HepG2 (cell line): ENCODE measurements around the gene LRRC4C. TPM values are rescaled to one million over a fixed set of nuclear protein-coding genes. Genes with fewer than 3 reads are reported as not detected.
A peak's percentile ranks its signal among the peaks of the same experiment; 100 is the strongest.

Experiments
- ATAC-seq: fragments of 200-7000 bp; cut with Tn5 transposase; 3 replicates; pipeline ENCODE4 v1.9.1; 2020; ENCODE audit warnings: mild to moderate bottlenecking, moderate library complexity
- BruUV-seq: library from RNA; stranded (reverse); fragments of 400-500 nt; replicated peaks from 2 replicates; lab custom pipeline; 2021; lab: Mats Ljungman, UMichigan
- CTCF ChIA-PET: fragments of 300-600 bp; formaldehyde crosslinking; extraction: SDS; loops from one replicate; lab custom pipeline; 2021; ENCODE audit warnings: low total read pairs, inconsistent platforms, low intra/inter-chr PET ratio; lab: Yijun Ruan, JAX
- POLR2A ChIA-PET: fragments of 350-600 bp; sonication (Branson Sonifier 250); formaldehyde crosslinking; loops from one replicate; lab custom pipeline; 2020; ENCODE audit warnings: antibody characterized with exemption, inconsistent platforms; lab: Yijun Ruan, JAX
- DNase-seq: peaks from one replicate; pipeline ENCODE4 v3.0.0-alpha.2; 2015; ENCODE audit warnings: low spot score
- FAIRE-seq: peaks from 3 replicates; lab custom pipeline; 2011; peaks lifted over from hg19 to GRCh38; lab: Jason Lieb, UNC
- H2AFZ ChIP-seq: one replicate; pipeline ENCODE4 v1.6.1; 2011; ENCODE audit warnings: low read length, inconsistent platforms
- H3K27ac ChIP-seq: fragments of 300-600 bp; 3 replicates; pipeline ENCODE4 v1.8.0; 2011; ENCODE audit warnings: mixed run types, mild to moderate bottlenecking, mixed read lengths, low read length, inconsistent platforms; ENCODE audit not compliant: insufficient read depth; ENCODE audit errors: extremely low read length
- H3K27me3 ChIP-seq, 2 experiments: fragments of 200-600 bp in 1 of 2; 2 replicates in 1 of 2; 3 replicates in 1 of 2; pipeline versions ENCODE4 v1.6.0 to v1.8.0; 2011; ENCODE audit warnings: low read length in 2 of 2, mild to moderate bottlenecking in 2 of 2, moderate library complexity in 2 of 2, inconsistent platforms in 1 of 2; ENCODE audit not compliant: insufficient read depth in 2 of 2, control insufficient read depth in 1 of 2
- H3K36me3 ChIP-seq, 2 experiments: fragments of 200-600 bp in 1 of 2; replicated peaks in 1 of 2; 2 replicates in 1 of 2; 3 replicates in 1 of 2; pipeline versions ENCODE4 v1.5.1 to v1.8.0; 2011; ENCODE audit warnings: low read length in 2 of 2, inconsistent platforms in 1 of 2; ENCODE audit not compliant: insufficient read depth in 2 of 2, control insufficient read depth in 1 of 2
- H3K4me1 ChIP-seq: 2 replicates; pipeline ENCODE4 v1.5.1; 2012; ENCODE audit warnings: low read length, inconsistent platforms; ENCODE audit not compliant: insufficient read depth
- H3K4me2 ChIP-seq: 2 replicates; pipeline ENCODE4 v1.6.0; 2011; ENCODE audit warnings: low read depth, low read length, inconsistent platforms
- H3K4me3 ChIP-seq, 3 experiments: fragments of 200-600 bp in 1 of 3; sonication (generic), shearing (Covaris generic) in 1 of 3; replicated peaks in 1 of 3; 2 replicates each; pipeline ENCODE4 v1.5.1; 2011 to 2016; ENCODE audit warnings: low read length in 3 of 3, inconsistent platforms in 2 of 3, low read depth in 2 of 3, mild to moderate bottlenecking in 2 of 3, control low read depth in 1 of 3, mixed read lengths in 1 of 3; ENCODE audit not compliant: insufficient read depth in 1 of 3
- H3K79me2 ChIP-seq: one replicate; pipeline ENCODE4 v1.6.1; 2011; ENCODE audit warnings: low read length, inconsistent platforms; ENCODE audit not compliant: insufficient read depth
- H3K9ac ChIP-seq: 2 replicates; pipeline ENCODE4 v1.6.0; 2011; ENCODE audit warnings: mild to moderate bottlenecking, low read depth, low read length, inconsistent platforms; ENCODE audit not compliant: insufficient read depth
- H3K9me3 ChIP-seq: 2 replicates; pipeline ENCODE4 v1.5.1; 2012; ENCODE audit warnings: mild to moderate bottlenecking, low read length
- H4K20me1 ChIP-seq: 2 replicates; pipeline ENCODE4 v1.6.0; 2011; ENCODE audit warnings: inconsistent platforms, mild to moderate bottlenecking, low read length, moderate library complexity; ENCODE audit not compliant: insufficient read depth
- DR1 ChIP-seq: sonication (generic); formaldehyde crosslinking; IDR thresholded peaks from 2 replicates; pipeline ENCODE4 v1.8.0; 2021; ENCODE audit warnings: mild to moderate bottlenecking, missing genetic modification reagents, inconsistent platforms
- JARID2 ChIP-seq: sonication (generic); formaldehyde crosslinking; IDR thresholded peaks from 2 replicates; pipeline ENCODE4 v1.8.1; 2023; ENCODE audit warnings: missing genetic modification reagents, inconsistent platforms; ENCODE audit not compliant: insufficient replicate concordance
- PHF8 ChIP-seq: sonication (generic); formaldehyde crosslinking; IDR thresholded peaks from 2 replicates; pipeline ENCODE4 v1.5.0; 2020; ENCODE audit warnings: missing genetic modification reagents
- POLR2AphosphoS2 ChIP-seq: IDR thresholded peaks from 2 replicates; pipeline ENCODE4 v1.6.1; 2011; ENCODE audit warnings: low read depth, low read length, improper control_type of control experiment
- SAP130 ChIP-seq: IDR thresholded peaks from 2 replicates; pipeline ENCODE4 v1.6.1; 2016; ENCODE audit warnings: low read depth
- SOX5 ChIP-seq: IDR thresholded peaks from 2 replicates; pipeline ENCODE4 v1.6.1; 2016; ENCODE audit warnings: borderline replicate concordance
- TEAD2 ChIP-seq: sonication (generic); formaldehyde crosslinking; IDR thresholded peaks from 2 replicates; pipeline ENCODE4 v1.9.0; 2021; ENCODE audit warnings: missing genetic modification reagents
- ZFP1 ChIP-seq: IDR thresholded peaks from 2 replicates; pipeline ENCODE4 v1.6.1; 2016
- ZNF121 ChIP-seq: sonication (generic); formaldehyde crosslinking; IDR thresholded peaks from 2 replicates; pipeline ENCODE4 v1.5.0; 2020; ENCODE audit warnings: mild to moderate bottlenecking, missing genetic modification reagents
- WGBS: methylation state at CpG from one replicate; pipeline ENCODE4 v1.1.6; 2017; ENCODE audit warnings: low lambda C conversion rate; 5-methylcytosine and 5-hydroxymethylcytosine counted together
- in situ Hi-C: cut with HindIII; loops from 2 replicates; pipeline ENCODE4 v1.10.0; 2017; ENCODE audit warnings: low pct_unique_long_range_greater_than_20kb; ENCODE audit not compliant: extremely low pct_ligation_motif_present
- intact Hi-C: fragments of 100-400 bp; cut with micrococcal nuclease; formaldehyde crosslinking; loops from one replicate; pipeline ENCODE4 v1.10.0; 2022; ENCODE audit not compliant: unreplicated experiment
- polyA plus RNA-seq, 8 experiments: library from polyadenylated mRNA; depleted of rRNA in 3 of 8; stranded (reverse) in 7 of 8; unstranded in 1 of 8; fragments of >200 nt; fragmentation: Illumina TruSeq in 4 of 8; extraction: Trizol in 4 of 8; gene quantifications; 2 replicates each; pipeline versions ENCODE4 v1.2.1 to v1.2.3, GENCODE V29; 2011 to 2016; ENCODE audit warnings: low read depth in 4 of 8, missing spikeins in 1 of 8, mixed read lengths in 1 of 8; ENCODE audit not compliant: insufficient read depth in 1 of 8
- total RNA-seq, 5 experiments: library from RNA; depleted of rRNA; stranded (reverse); fragments of >200 nt; fragmentation: Illumina TruSeq; extraction: Trizol; gene quantifications; 2 replicates each; pipeline ENCODE4 v1.2.3, GENCODE V29; 2016; ENCODE audit warnings: low read depth in 1 of 5
- TF ChIP-seq, protein P1 (sequence below): sonication (generic); formaldehyde crosslinking; IDR thresholded peaks from 2 replicates; pipeline ENCODE4 v1.8.0; 2023; ENCODE audit warnings: mild to moderate bottlenecking, missing genetic modification reagents
- TF ChIP-seq, protein P2 (sequence below), 2 experiments: sonication (generic) in 1 of 2; formaldehyde crosslinking in 1 of 2; IDR thresholded peaks; 2 replicates each; pipeline versions ENCODE4 v1.4.0 to v1.6.1; 2016 to 2020; ENCODE audit warnings: borderline replicate concordance in 1 of 2, low read depth in 1 of 2, mild to moderate bottlenecking in 1 of 2, missing genetic modification reagents in 1 of 2

The LRRC4C gene
- total and polyA plus RNA-seq, 2 of the 13 experiments (the other 11 are each of a cell fraction or from before 2014, with no cell fraction given) = not detected

DNA sequence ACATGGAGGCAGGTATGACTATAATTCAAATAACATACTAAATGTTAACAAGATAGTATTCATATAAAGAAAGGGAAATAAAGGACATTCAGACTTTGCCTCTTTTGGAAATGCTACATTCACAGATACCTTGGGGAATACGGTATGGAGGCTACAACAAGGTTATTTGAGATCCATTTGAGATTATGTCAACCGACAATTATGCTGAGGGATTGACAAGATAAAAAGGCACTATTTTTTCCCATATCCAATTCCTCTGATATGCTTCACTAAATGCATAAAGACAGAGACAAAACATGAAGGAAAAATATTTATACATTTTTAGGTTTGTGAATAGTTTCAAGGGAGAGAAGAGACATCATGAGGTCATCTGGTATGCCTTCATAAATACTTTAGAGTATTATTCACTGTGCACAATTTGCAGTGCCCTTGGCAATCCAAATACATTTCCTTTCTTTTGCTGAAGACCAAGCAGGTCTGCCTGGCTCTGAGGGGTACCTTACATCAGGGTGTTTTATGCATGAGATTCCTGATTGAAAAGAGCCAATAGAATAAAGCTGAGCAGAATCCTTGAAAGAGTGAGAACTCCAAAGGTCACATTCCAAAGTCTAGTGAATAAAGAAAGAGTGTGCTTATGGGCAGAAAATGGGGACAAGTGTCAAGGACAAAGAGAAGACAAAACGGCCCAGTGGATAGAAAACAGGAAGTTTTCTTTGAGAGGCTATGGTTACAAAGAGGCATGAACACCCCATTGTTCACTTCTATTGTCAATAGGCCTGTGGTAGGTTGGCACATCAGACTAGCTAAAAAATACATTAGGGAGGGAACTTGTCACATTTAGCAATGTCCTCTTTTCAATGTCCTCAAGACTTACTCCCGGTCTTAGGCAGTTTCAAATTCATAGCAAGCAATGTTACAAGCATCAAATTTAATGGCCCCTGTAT lies 455.8 kb downstream of the LRRC4C start:
- ChIA-PET POLR2A (no interaction called here), CTCF (no interaction called here)
- FAIRE-seq (no peak), DNase-seq (no peak), ATAC-seq (no peak)
- no TSS peak for BruUV-seq
- Histone ChIP-seq H3K36me3 (no peaks in the 10 kb centered on the region), H3K79me2 (no peaks in the 10 kb centered on the region), H3K27me3 (no peaks in the 10 kb centered on the region), H3K4me2 (no peak overlapping the region), H2AFZ (no peak overlapping the region), H4K20me1 (no peaks in the 10 kb centered on the region), H3K9me3 (peaks cover 51% of the 10 kb centered on the region), H3K27ac (no peak overlapping the region), H3K9ac (no peak overlapping the region), H3K4me3 (no peak overlapping the region), H3K4me1 (no peaks in the 10 kb centered on the region)
- TF ChIP-seq TEAD2 = no peak
- 0 out of 2 replicates have a peak, but pooled peaks have one; percentile 21 for TF ChIP-seq SOX5 (CRISPR knock-in tag)
- in situ Hi-C loops = no loop called here
- 8% methylated on average over 4 of the region's 4 CpGs for WGBS
- intact Hi-C loops = no loop called here

DNA sequence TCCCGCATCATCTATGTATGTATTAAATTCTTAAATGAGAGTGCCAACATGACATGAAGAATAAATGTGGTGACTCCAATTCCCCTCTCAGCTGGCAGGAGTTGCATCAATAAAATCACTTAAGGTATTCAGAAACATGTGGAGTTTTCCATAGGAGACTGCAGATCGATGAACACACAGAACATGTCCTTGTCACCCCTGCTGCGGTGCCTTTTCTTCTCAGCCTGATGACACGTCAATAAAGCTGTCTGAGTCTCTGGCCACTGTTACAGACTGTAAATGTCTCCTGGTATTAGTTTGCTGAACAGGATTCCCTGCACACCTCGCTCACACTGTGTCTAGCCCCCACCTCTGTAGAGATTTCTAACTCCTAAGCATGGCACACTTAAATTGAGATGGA lies 460.5 kb downstream of the LRRC4C start:
- Histone ChIP-seq H3K9me3 (peaks cover 51% of the 10 kb centered on the region), H3K4me1 (no peaks in the 10 kb centered on the region), H3K4me3 (no peak overlapping the region), H3K9ac (no peak overlapping the region), H3K36me3 (no peaks in the 10 kb centered on the region), H3K79me2 (no peaks in the 10 kb centered on the region), H3K4me2 (no peak overlapping the region), H4K20me1 (no peaks in the 10 kb centered on the region), H3K27ac (no peak overlapping the region), H3K27me3 (no peaks in the 10 kb centered on the region), H2AFZ (no peak overlapping the region)
- BruUV-seq = no TSS peak
- intact Hi-C loops (no loop called here), in situ Hi-C loops (no loop called here)
- 14% methylated on average over 5 of the region's 5 CpGs for WGBS
- ATAC-seq = no peak; the same call in 2 of the 3 replicates
- ChIA-PET POLR2A (no interaction called here), CTCF (no interaction called here)
- no peak for FAIRE-seq
- no peak for DNase-seq
- TF ChIP-seq ZFP1 = no peak
- TF ChIP-seq PHF8 (CRISPR knock-in tag) = no peak
- TF ChIP-seq POLR2AphosphoS2 = no peak
- no peak for TF ChIP-seq DR1 (CRISPR knock-in tag)
- TF ChIP-seq SAP130 (CRISPR knock-in tag) = no peak
- TF ChIP-seq ZNF121 (CRISPR knock-in tag) = no peak
- TF ChIP-seq JARID2 (CRISPR knock-in tag) = no peak
- TF ChIP-seq, protein P1, sequence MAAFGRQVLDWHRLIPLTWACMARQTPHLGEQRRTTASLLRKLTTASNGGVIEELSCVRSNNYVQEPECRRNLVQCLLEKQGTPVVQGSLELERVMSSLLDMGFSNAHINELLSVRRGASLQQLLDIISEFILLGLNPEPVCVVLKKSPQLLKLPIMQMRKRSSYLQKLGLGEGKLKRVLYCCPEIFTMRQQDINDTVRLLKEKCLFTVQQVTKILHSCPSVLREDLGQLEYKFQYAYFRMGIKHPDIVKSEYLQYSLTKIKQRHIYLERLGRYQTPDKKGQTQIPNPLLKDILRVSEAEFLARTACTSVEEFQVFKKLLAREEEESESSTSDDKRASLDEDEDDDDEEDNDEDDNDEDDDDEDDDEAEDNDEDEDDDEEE (CRISPR knock-in tag) = no peak
- TF ChIP-seq, protein P2, sequence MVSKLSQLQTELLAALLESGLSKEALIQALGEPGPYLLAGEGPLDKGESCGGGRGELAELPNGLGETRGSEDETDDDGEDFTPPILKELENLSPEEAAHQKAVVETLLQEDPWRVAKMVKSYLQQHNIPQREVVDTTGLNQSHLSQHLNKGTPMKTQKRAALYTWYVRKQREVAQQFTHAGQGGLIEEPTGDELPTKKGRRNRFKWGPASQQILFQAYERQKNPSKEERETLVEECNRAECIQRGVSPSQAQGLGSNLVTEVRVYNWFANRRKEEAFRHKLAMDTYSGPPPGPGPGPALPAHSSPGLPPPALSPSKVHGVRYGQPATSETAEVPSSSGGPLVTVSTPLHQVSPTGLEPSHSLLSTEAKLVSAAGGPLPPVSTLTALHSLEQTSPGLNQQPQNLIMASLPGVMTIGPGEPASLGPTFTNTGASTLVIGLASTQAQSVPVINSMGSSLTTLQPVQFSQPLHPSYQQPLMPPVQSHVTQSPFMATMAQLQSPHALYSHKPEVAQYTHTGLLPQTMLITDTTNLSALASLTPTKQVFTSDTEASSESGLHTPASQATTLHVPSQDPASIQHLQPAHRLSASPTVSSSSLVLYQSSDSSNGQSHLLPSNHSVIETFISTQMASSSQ (IDR thresholded peaks at IDR 0.05; ENCODE audit: low read depth) = no peak
- TF ChIP-seq, protein P2 (CRISPR knock-in tag; IDR thresholded peaks at IDR 0.05; ENCODE audit: borderline replicate concordance) = no peak
